Testis (tissue), 2 donors: ENCODE measurements around the gene FOXL2.

ENCODE experiments used
- POLR2A ChIP-seq: fragments of 450-650 bp; IDR thresholded peaks from one replicate; pipeline ENCODE4 v1.6.1; 2017; ENCODE audit warnings: antibody characterized with exemption, mild to moderate bottlenecking, moderate library complexity
- TF ChIP-seq, protein P1 (sequence below), 3 experiments: fragments of 450-650 bp in 2 of 3; fragments of 200-600 bp in 1 of 3; sonication (generic) in 1 of 3; IDR thresholded peaks; one replicate each; pipeline ENCODE4 v1.5.1; 2016 to 2019; ENCODE audit warnings: antibody characterized with exemption in 3 of 3, mild to moderate bottlenecking in 2 of 3, moderate library complexity in 1 of 3

DNA sequence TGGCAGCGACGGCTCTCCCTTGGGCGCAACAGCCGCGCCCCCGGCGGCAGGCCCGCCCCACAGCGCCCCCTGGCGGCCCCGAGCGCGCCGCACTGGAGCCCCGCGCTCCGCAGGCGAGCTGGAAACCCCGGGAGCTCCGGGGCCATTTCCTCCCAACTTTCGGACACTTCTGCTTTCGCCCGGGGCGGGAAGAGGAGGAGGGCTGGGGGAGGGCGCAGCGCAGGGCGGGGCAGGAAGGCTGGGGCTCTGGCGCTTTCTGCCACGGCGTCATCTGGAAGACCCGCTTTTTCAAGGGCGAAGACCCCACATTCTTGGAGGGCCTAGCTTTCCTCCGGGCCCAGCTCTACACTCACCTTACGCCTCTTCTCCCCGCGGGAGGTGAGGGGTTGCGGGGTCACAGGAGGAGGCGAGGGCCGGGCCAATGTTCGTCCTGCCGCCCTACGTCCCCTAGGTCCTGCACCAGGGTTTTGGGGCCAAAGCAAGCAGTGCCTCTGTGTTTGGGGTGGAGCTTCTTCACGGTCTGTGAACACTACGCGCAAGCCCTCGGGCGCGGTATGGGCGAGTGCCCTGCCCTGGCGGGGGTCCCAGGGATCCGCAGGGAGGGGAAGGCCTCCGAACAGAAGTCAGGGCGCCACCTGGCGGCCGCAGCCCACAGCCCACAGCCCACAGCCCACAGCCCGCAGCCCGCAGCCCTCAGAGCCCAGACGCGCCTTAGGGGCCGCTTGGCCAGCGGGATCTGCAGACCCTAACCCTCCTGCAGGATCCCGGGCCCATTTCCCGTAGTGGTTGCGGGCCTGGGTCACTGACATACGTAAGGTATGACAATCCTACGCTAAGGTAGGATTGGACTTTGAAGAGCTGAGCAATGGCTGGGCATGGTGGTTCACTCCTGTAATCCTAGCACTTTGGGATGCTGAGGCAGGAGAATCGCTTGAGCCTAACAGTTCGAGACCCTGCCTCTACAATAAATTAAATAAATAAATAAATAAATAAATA lies 31.1 kb downstream of the FOXL2 start:
- TF ChIP-seq, protein P1, sequence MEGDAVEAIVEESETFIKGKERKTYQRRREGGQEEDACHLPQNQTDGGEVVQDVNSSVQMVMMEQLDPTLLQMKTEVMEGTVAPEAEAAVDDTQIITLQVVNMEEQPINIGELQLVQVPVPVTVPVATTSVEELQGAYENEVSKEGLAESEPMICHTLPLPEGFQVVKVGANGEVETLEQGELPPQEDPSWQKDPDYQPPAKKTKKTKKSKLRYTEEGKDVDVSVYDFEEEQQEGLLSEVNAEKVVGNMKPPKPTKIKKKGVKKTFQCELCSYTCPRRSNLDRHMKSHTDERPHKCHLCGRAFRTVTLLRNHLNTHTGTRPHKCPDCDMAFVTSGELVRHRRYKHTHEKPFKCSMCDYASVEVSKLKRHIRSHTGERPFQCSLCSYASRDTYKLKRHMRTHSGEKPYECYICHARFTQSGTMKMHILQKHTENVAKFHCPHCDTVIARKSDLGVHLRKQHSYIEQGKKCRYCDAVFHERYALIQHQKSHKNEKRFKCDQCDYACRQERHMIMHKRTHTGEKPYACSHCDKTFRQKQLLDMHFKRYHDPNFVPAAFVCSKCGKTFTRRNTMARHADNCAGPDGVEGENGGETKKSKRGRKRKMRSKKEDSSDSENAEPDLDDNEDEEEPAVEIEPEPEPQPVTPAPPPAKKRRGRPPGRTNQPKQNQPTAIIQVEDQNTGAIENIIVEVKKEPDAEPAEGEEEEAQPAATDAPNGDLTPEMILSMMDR (IDR thresholded peaks at IDR 0.05), result peak; percentile 93 to 94 (median 93)
- no peak for TF ChIP-seq POLR2A
